T-helper 1 cell (primary cell): ENCODE results near the gene RAX2.
"Not testable (repeated sequence)": the region's sequence is repeated elsewhere in the genome, so short reads cannot be mapped to it uniquely, and the experiment has no call there.

Experiments
- DNase-seq, 5 donors: peaks; one replicate each; pipeline ENCODE4 v3.0.0-alpha.2; 2012 to 2020

The RAX2 gene

GRCh38 chr19:3776479-3777040 is 4.5 kb upstream of the RAX2 start:
- DNase-seq, result no peak

- no peak for DNase-seq
Measured at GRCh38 chr19:3775831-3776230, 3.8 kb upstream of the RAX2 start.

GRCh38 chr19:3775374-3775711 is 3.3 kb upstream of the RAX2 start:
- DNase-seq, result no peak

- DNase-seq, result no peak
Measured at GRCh38 chr19:3774621-3775373, 2.8 kb upstream of the RAX2 start.

GRCh38 chr19:3773814-3774515 is 1.9 kb upstream of the RAX2 start:
- no peak for DNase-seq

- no peak for DNase-seq
Measured at GRCh38 chr19:3771000-3771905, 775 bp downstream of the RAX2 start.

GRCh38 chr19:3770136-3770999 is 1.7 kb downstream of the RAX2 start:
- DNase-seq, result no peak

- DNase-seq, result no peak
Measured at GRCh38 chr19:3769494-3769893, 2.5 kb downstream of the RAX2 start.

GRCh38 chr19:3768748-3769099 is 3.3 kb downstream of the RAX2 start:
- no peak for DNase-seq

- DNase-seq, result no peak
Measured at GRCh38 chr19:3768015-3768747, 3.8 kb downstream of the RAX2 start.

GRCh38 chr19:3767050-3767449 is 5.0 kb downstream of the RAX2 start:
- DNase-seq, result no peak

- peak in 1 of 5 donors; percentile 44 for DNase-seq
Measured at GRCh38 chr19:3766520-3766919, 5.5 kb downstream of the RAX2 start.

- not testable (repeated sequence) for DNase-seq
Measured at GRCh38 chr19:3765757-3766156, 6.3 kb downstream of the RAX2 start.

GRCh38 chr19:3765121-3765520 is 6.9 kb downstream of the RAX2 start:
- no peak for DNase-seq

GRCh38 chr19:3762501-3763459 is 9.2 kb downstream of the RAX2 start, which contains the start of gene MRPL54:
TSS of gene MRPL54 (plus strand) at chr19:3762682. CDS start at chr19:3762701, 19 bp downstream.
- peak; percentile 98 to 100 (median 98) for DNase-seq

- DNase-seq, result no peak
Measured at GRCh38 chr19:3762130-3762473, 9.9 kb downstream of the RAX2 start.

GRCh38 chr19:3761382-3762129 is 10.5 kb downstream of the RAX2 start, which contains the start of gene APBA3:
TSS of gene APBA3 (minus strand) at chr19:3761692. CDS start at chr19:3760264, 1,428 bp downstream.
- DNase-seq, result peak; percentile 90 to 94 (median 90)

- peak in 2 of 5 donors; percentile 13 to 25 for DNase-seq
Measured at GRCh38 chr19:3760871-3761361, 11.1 kb downstream of the RAX2 start.
